HEK293 (cell line): Measurements from ENCODE around the gene ABHD4.

Experiments
- CTCF ChIA-PET: fragments of 350-600 bp; formaldehyde crosslinking; extraction: SDS; loops from one replicate; lab custom pipeline; 2021; ENCODE audit warnings: antibody characterized with exemption; lab: Yijun Ruan, JAX
- POLR2A ChIA-PET: fragments of 300-600 bp; formaldehyde crosslinking; extraction: SDS; loops from one replicate; lab custom pipeline; 2020; ENCODE audit warnings: antibody characterized with exemption, inconsistent platforms; lab: Yijun Ruan, JAX
- H3K27ac ChIP-seq: fragments of 200-500 bp; sonication (Bioruptor generic); 2 replicates; pipeline ENCODE4 v1.5.1; 2014; ENCODE audit warnings: low read depth, low read length, control low read depth, inconsistent platforms; ENCODE audit errors: extremely low read depth
- H3K36me3 ChIP-seq, 2 experiments: fragments of 200-500 bp in 1 of 2; sonication (Bioruptor generic) in 1 of 2; 1 replicate in 1 of 2; 2 replicates in 1 of 2; pipeline ENCODE4 v1.5.1; 2014 to 2017; ENCODE audit warnings: inconsistent platforms in 2 of 2, low read length in 2 of 2; ENCODE audit not compliant: control insufficient read depth in 2 of 2, insufficient read depth in 1 of 2
- H3K4me1 ChIP-seq: fragments of 200-500 bp; sonication (Bioruptor generic); 2 replicates; pipeline ENCODE4 v1.5.1; 2014; ENCODE audit warnings: mild to moderate bottlenecking, low read length, inconsistent platforms; ENCODE audit not compliant: control insufficient read depth, insufficient read depth
- H3K4me3 ChIP-seq: 2 replicates; pipeline ENCODE4 v1.5.1; 2011; ENCODE audit warnings: low read depth, mild to moderate bottlenecking, control low read depth, low read length, moderate library complexity
- H3K9me3 ChIP-seq: fragments of 200-500 bp; sonication (Bioruptor generic); 2 replicates; pipeline ENCODE4 v1.5.1; 2014; ENCODE audit warnings: low read depth, low read length, inconsistent platforms; ENCODE audit not compliant: control insufficient read depth, insufficient read depth
- EGR2 ChIP-seq: fragments of 450-650 bp; formaldehyde crosslinking; IDR thresholded peaks from 2 replicates; pipeline ENCODE4 v1.5.1; 2016; ENCODE audit warnings: low read depth, missing biosample characterization, missing genetic modification characterization
- KLF7 ChIP-seq: fragments of 450-650 bp; formaldehyde crosslinking; IDR thresholded peaks from 2 replicates; pipeline ENCODE4 v1.5.1; 2016; ENCODE audit warnings: missing biosample characterization, missing genetic modification characterization, borderline replicate concordance
- KLF9 ChIP-seq: fragments of 450-650 bp; formaldehyde crosslinking; IDR thresholded peaks from 2 replicates; pipeline ENCODE4 v1.5.1; 2016; ENCODE audit warnings: missing biosample characterization, missing genetic modification characterization, low read depth
- PRDM1 ChIP-seq: fragments of 450-650 bp; formaldehyde crosslinking; IDR thresholded peaks from 2 replicates; pipeline ENCODE4; 2016; ENCODE audit warnings: missing biosample characterization, missing genetic modification characterization
- WT1 ChIP-seq: fragments of 450-650 bp; formaldehyde crosslinking; IDR thresholded peaks from 2 replicates; pipeline ENCODE4 v1.5.1; 2016; ENCODE audit warnings: missing biosample characterization, missing genetic modification characterization
- ZFP41 ChIP-seq: fragments of 450-650 bp; formaldehyde crosslinking; IDR thresholded peaks from 2 replicates; pipeline ENCODE4 v1.5.1; 2016; ENCODE audit warnings: missing biosample characterization, missing genetic modification characterization, borderline replicate concordance
- ZNF121 ChIP-seq: fragments of 450-650 bp; formaldehyde crosslinking; IDR thresholded peaks from 2 replicates; pipeline ENCODE4 v1.5.1; 2016; ENCODE audit warnings: missing biosample characterization, missing genetic modification characterization
- ZNF140 ChIP-seq: fragments of 450-650 bp; formaldehyde crosslinking; IDR thresholded peaks from 2 replicates; pipeline ENCODE4 v1.5.1; 2016; ENCODE audit warnings: missing biosample characterization, missing genetic modification characterization
- ZNF175 ChIP-seq: fragments of 450-650 bp; formaldehyde crosslinking; IDR thresholded peaks from 2 replicates; pipeline ENCODE4 v1.5.1; 2016; ENCODE audit warnings: missing biosample characterization, missing genetic modification characterization
- ZNF214 ChIP-seq: fragments of 450-650 bp; formaldehyde crosslinking; IDR thresholded peaks from 2 replicates; pipeline ENCODE4 v1.5.1; 2017; ENCODE audit warnings: missing biosample characterization, mild to moderate bottlenecking, missing genetic modification characterization, borderline replicate concordance
- ZNF311 ChIP-seq: fragments of 450-650 bp; formaldehyde crosslinking; IDR thresholded peaks from 2 replicates; pipeline ENCODE4 v1.5.1; 2017; ENCODE audit warnings: missing biosample characterization, missing genetic modification characterization, borderline replicate concordance
- ZNF341 ChIP-seq: fragments of 450-650 bp; formaldehyde crosslinking; IDR thresholded peaks from 2 replicates; pipeline ENCODE4; 2016; ENCODE audit warnings: low read depth, missing biosample characterization, missing genetic modification characterization
- ZNF529 ChIP-seq: fragments of 450-650 bp; formaldehyde crosslinking; IDR thresholded peaks from 2 replicates; pipeline ENCODE4 v1.5.1; 2017; ENCODE audit warnings: missing genetic modification characterization, missing biosample characterization; ENCODE audit not compliant: insufficient replicate concordance
- ZNF548 ChIP-seq: fragments of 450-650 bp; formaldehyde crosslinking; IDR thresholded peaks from 2 replicates; pipeline ENCODE4 v1.5.1; 2016; ENCODE audit warnings: missing biosample characterization, missing genetic modification characterization
- TF ChIP-seq, protein P1 (sequence below): fragments of 450-650 bp; formaldehyde crosslinking; IDR thresholded peaks from 2 replicates; pipeline ENCODE4 v1.5.1; 2016; ENCODE audit warnings: missing biosample characterization, missing genetic modification characterization
- TF ChIP-seq, protein P2 (sequence below): sonication (generic); formaldehyde crosslinking; IDR thresholded peaks from 2 replicates; pipeline ENCODE4 v1.8.1; 2022; ENCODE audit warnings: mild to moderate bottlenecking, moderate library complexity, missing genetic modification reagents
- TF ChIP-seq, protein P3 (sequence below): fragments of 450-650 bp; IDR thresholded peaks from 2 replicates; pipeline ENCODE4 v1.5.1; 2018; ENCODE audit warnings: missing biosample characterization, mild to moderate bottlenecking, missing genetic modification characterization
- TF ChIP-seq, protein P4 (sequence below): fragments of 450-650 bp; formaldehyde crosslinking; IDR thresholded peaks from 2 replicates; pipeline ENCODE4 v1.5.1; 2016; ENCODE audit warnings: missing biosample characterization, missing genetic modification characterization
- TF ChIP-seq, protein P5 (sequence below): fragments of 450-650 bp; IDR thresholded peaks from 2 replicates; pipeline ENCODE4 v1.5.1; 2018; ENCODE audit warnings: missing biosample characterization, missing genetic modification characterization
- TF ChIP-seq, protein P6 (sequence below): fragments of 450-650 bp; formaldehyde crosslinking; IDR thresholded peaks from 2 replicates; pipeline ENCODE4 v1.5.1; 2017; ENCODE audit warnings: missing biosample characterization, missing genetic modification characterization

ABHD4 gene

DNA sequence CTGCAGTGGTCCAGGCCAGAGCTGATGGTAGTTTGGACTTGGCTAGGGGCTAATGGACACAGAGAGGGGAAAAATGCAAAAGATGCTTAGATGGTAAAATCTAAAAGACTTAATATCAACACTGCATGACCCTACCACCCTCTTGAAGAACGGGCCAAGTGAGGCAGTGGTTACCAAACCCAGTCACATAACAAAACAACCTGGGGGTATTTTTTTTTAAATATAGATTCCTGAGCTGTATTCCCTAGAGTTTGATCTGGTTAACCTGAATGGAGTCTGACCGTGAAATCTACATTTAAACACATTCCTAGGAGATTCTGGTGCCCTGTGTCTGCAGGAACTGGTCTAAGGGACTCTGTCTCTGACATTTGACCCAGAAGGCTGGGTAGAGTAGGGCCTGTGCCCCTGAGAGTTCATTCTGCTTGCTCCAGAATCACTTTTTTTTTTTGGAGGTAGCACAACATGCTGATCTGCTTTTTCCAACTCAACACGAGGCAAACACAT is 15.7 kb downstream of the ABHD4 start:
- H3K4me3 ChIP-seq = no peak overlapping the region
- H3K36me3 ChIP-seq = peaks cover 0 to 34% of the 10 kb centered on the region in 2 experiments; a peak in 1 of 3 replicates
- H3K9me3 ChIP-seq = no peaks in the 10 kb centered on the region
- ChIA-PET POLR2A (interaction anchor here (1.1 to 1.4 kb wide), 3 partner anchors 11 to 153 kb away, joined by 3 to 4 read pairs (median 4); partner anchors contain the start of gene OXA1L), CTCF (interaction anchor here (1.1 to 1.9 kb wide), 5 partner anchors 15 to 57 kb away, joined by 3 to 5 read pairs (median 4); no protein-coding TSS in a partner anchor)
- H3K27ac ChIP-seq = no peak overlapping the region
- TF ChIP-seq ZNF121 (tag by site-specific recombination) = no peak
- TF ChIP-seq ZFP41 = no peak
- TF ChIP-seq ZNF341 (tag by site-specific recombination) = no peak
- TF ChIP-seq ZNF175 (tag by site-specific recombination) = no peak
- TF ChIP-seq WT1 (tag by site-specific recombination) = no peak
- TF ChIP-seq, protein P1, sequence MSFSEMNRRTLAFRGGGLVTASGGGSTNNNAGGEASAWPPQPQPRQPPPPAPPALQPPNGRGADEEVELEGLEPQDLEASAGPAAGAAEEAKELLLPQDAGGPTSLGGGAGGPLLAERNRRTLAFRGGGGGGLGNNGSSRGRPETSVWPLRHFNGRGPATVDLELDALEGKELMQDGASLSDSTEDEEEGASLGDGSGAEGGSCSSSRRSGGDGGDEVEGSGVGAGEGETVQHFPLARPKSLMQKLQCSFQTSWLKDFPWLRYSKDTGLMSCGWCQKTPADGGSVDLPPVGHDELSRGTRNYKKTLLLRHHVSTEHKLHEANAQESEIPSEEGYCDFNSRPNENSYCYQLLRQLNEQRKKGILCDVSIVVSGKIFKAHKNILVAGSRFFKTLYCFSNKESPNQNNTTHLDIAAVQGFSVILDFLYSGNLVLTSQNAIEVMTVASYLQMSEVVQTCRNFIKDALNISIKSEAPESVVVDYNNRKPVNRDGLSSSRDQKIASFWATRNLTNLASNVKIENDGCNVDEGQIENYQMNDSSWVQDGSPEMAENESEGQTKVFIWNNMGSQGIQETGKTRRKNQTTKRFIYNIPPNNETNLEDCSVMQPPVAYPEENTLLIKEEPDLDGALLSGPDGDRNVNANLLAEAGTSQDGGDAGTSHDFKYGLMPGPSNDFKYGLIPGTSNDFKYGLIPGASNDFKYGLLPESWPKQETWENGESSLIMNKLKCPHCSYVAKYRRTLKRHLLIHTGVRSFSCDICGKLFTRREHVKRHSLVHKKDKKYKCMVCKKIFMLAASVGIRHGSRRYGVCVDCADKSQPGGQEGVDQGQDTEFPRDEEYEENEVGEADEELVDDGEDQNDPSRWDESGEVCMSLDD = no peak
- TF ChIP-seq ZNF214 = no peak
- TF ChIP-seq PRDM1 (tag by site-specific recombination) = no peak
- TF ChIP-seq, protein P2, sequence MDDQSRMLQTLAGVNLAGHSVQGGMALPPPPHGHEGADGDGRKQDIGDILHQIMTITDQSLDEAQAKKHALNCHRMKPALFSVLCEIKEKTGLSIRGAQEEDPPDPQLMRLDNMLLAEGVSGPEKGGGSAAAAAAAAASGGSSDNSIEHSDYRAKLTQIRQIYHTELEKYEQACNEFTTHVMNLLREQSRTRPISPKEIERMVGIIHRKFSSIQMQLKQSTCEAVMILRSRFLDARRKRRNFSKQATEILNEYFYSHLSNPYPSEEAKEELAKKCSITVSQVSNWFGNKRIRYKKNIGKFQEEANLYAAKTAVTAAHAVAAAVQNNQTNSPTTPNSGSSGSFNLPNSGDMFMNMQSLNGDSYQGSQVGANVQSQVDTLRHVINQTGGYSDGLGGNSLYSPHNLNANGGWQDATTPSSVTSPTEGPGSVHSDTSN (CRISPR knock-in tag) = no peak
- TF ChIP-seq ZNF140 (tag by site-specific recombination) = no peak
- TF ChIP-seq ZNF529 = no peak
- TF ChIP-seq, protein P3, sequence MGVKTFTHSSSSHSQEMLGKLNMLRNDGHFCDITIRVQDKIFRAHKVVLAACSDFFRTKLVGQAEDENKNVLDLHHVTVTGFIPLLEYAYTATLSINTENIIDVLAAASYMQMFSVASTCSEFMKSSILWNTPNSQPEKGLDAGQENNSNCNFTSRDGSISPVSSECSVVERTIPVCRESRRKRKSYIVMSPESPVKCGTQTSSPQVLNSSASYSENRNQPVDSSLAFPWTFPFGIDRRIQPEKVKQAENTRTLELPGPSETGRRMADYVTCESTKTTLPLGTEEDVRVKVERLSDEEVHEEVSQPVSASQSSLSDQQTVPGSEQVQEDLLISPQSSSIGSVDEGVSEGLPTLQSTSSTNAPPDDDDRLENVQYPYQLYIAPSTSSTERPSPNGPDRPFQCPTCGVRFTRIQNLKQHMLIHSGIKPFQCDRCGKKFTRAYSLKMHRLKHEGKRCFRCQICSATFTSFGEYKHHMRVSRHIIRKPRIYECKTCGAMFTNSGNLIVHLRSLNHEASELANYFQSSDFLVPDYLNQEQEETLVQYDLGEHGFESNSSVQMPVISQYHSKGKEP (tag by site-specific recombination) = no peak
- no peak for TF ChIP-seq ZNF311 (tag by site-specific recombination)
- no peak for TF ChIP-seq KLF9 (tag by site-specific recombination)
- TF ChIP-seq, protein P4, sequence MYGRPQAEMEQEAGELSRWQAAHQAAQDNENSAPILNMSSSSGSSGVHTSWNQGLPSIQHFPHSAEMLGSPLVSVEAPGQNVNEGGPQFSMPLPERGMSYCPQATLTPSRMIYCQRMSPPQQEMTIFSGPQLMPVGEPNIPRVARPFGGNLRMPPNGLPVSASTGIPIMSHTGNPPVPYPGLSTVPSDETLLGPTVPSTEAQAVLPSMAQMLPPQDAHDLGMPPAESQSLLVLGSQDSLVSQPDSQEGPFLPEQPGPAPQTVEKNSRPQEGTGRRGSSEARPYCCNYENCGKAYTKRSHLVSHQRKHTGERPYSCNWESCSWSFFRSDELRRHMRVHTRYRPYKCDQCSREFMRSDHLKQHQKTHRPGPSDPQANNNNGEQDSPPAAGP (tag by site-specific recombination) = no peak
- TF ChIP-seq, protein P5, sequence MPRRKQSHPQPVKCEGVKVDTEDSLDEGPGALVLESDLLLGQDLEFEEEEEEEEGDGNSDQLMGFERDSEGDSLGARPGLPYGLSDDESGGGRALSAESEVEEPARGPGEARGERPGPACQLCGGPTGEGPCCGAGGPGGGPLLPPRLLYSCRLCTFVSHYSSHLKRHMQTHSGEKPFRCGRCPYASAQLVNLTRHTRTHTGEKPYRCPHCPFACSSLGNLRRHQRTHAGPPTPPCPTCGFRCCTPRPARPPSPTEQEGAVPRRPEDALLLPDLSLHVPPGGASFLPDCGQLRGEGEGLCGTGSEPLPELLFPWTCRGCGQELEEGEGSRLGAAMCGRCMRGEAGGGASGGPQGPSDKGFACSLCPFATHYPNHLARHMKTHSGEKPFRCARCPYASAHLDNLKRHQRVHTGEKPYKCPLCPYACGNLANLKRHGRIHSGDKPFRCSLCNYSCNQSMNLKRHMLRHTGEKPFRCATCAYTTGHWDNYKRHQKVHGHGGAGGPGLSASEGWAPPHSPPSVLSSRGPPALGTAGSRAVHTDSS (tag by site-specific recombination) = no peak
- TF ChIP-seq ZNF548 = no peak
- TF ChIP-seq KLF7 (tag by site-specific recombination) = no peak
- TF ChIP-seq, protein P6, sequence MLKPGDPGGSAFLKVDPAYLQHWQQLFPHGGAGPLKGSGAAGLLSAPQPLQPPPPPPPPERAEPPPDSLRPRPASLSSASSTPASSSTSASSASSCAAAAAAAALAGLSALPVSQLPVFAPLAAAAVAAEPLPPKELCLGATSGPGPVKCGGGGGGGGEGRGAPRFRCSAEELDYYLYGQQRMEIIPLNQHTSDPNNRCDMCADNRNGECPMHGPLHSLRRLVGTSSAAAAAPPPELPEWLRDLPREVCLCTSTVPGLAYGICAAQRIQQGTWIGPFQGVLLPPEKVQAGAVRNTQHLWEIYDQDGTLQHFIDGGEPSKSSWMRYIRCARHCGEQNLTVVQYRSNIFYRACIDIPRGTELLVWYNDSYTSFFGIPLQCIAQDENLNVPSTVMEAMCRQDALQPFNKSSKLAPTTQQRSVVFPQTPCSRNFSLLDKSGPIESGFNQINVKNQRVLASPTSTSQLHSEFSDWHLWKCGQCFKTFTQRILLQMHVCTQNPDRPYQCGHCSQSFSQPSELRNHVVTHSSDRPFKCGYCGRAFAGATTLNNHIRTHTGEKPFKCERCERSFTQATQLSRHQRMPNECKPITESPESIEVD (tag by site-specific recombination) = no peak
- TF ChIP-seq EGR2 (tag by site-specific recombination) = no peak
- 0 out of 2 replicates have a peak, but pooled peaks cover 2% of the 10 kb centered on the region for H3K4me1 ChIP-seq
